NB4 (cell line): ENCODE results near the gene PA2G4.
"Not testable (repeated sequence)": the region's sequence is repeated elsewhere in the genome, so short reads cannot be mapped to it uniquely, and the experiment has no call there.

Source experiments
- DNase-seq: peaks from one replicate; pipeline ENCODE4 v3.0.0; 2010; ENCODE audit warnings: low read depth
- H3K4me3 ChIP-seq: one replicate; pipeline ENCODE4 v1.5.1; 2011; ENCODE audit warnings: mild to moderate bottlenecking, low read depth, low read length, moderate library complexity
- CTCF ChIP-seq: IDR thresholded peaks from one replicate; pipeline ENCODE4 v1.5.1; 2012; ENCODE audit warnings: low read depth, low read length
- MYC ChIP-seq: IDR thresholded peaks from 2 replicates; pipeline ENCODE4 v1.6.1; 2011; ENCODE audit warnings: low read depth, low read length
- POLR2A ChIP-seq: IDR thresholded peaks from 2 replicates; pipeline ENCODE4 v1.6.1; 2011; ENCODE audit warnings: mild to moderate bottlenecking; ENCODE audit not compliant: insufficient read length; ENCODE audit errors: extremely low read depth
- TF ChIP-seq, protein P1 (sequence below): IDR thresholded peaks from 2 replicates; pipeline ENCODE4 v1.6.1; 2011; ENCODE audit warnings: low read depth, low read length

Gene PA2G4

DNA sequence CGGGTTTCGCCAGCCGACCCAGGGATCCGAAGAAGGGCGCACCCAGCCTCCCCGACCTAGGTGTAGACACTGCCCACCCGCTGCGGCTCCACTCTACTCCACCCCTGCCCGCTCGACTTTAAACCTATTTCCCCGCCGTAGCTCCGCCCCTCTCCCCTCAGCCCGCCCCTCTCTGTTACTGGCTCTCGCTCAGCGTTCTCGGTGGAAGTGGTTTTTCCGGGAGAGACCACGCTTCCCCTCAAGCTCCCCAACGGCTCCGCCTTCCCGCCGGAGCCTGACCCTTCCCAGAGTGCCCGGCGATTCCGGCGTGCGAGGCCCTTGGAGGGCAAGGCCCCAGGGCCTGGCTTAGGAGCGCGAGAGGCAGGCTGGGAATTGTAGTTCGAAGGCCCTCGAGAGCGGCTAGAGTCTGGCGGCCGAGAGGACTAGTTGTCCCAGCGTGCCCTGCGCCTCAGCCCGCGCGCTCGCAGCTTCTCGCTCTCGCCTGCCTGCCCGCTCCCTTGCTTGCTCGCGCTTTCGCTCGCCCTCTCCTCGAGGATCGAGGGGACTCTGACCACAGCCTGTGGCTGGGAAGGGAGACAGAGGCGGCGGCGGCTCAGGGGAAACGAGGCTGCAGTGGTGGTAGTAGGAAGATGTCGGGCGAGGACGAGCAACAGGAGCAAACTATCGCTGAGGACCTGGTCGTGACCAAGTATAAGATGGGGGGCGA, at the start of gene PA2G4:
PA2G4 (plus strand) TSS at position 451 of the 706 bp plus-strand sequence; CDS start at position 630, 179 bp downstream.
- peak; percentile 72 for TF ChIP-seq POLR2A
- TF ChIP-seq MYC, result peak; percentile 93
- TF ChIP-seq, protein P1, sequence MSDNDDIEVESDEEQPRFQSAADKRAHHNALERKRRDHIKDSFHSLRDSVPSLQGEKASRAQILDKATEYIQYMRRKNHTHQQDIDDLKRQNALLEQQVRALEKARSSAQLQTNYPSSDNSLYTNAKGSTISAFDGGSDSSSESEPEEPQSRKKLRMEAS, result peak; percentile 87
- no peak for TF ChIP-seq CTCF
- peak within 1 kb of the TSS; percentile 100 for H3K4me3 ChIP-seq
- DNase-seq, result peak; percentile 100

GRCh38 chr12:56059964-56060363, 44.4 kb upstream of the PA2G4 start:
- H3K4me3 ChIP-seq, DNase-seq: not testable (repeated sequence)

- DNase-seq, result no peak
- H3K4me3 ChIP-seq, result no peak overlapping the region
- TF ChIP-seq, protein P1, result no peak
- TF ChIP-seq MYC (no peak), POLR2A (no peak), CTCF (no peak)
Observed at GRCh38 chr12:56061982-56062381, 42.4 kb upstream of the PA2G4 start.

DNA sequence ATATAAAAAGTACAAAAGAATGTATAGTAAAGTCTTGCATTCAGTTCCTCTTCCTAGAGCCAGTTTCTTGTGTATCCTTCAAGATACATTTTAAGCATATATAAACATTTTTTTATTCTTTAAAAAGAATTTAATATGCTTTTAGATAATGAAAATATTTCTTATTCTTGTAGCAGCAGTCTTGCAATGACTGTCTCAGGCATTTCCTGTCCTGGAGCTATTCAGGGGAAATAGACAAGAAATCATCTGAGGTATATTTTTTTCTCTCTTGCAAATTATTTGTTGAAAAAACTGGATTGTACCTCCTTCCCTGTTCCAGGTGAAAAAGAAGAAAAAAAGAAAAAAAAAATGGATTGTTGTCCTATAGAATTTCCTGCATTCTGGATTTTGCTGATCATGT, 41.4 kb upstream of the PA2G4 start:
- TF ChIP-seq CTCF, result no peak
- no peak for TF ChIP-seq MYC
- TF ChIP-seq, protein P1, result no peak
- no peak for TF ChIP-seq POLR2A
- no peak overlapping the region for H3K4me3 ChIP-seq
- no peak for DNase-seq

- DNase-seq, result no peak
- TF ChIP-seq, protein P1, result no peak
- TF ChIP-seq MYC (no peak), CTCF (no peak), POLR2A (no peak)
- H3K4me3 ChIP-seq, result no peak overlapping the region
Observed at GRCh38 chr12:56071648-56072047, 32.7 kb upstream of the PA2G4 start.

DNA sequence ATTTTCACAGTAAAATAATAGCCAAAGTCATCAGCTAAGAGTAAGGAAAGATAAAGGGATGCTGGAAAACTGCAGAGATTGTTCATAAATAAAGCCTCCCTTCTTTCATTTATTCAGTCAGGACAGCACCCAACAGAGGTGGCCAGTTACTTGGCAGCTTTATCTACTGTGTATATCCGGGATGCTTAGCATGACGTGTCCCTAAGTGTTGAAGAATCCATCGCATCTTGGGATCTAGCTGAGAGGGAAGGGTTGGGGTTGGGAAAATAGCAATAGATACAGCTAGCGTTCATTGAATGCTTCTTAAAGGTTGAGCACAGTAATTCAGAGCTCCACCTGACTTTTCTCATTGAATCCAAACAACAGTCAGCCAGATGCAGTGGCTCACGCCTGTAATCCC, 30.0 kb upstream of the PA2G4 start:
- DNase-seq, result no peak
- no peak for TF ChIP-seq MYC
- TF ChIP-seq, protein P1, result no peak
- no peak overlapping the region for H3K4me3 ChIP-seq

GRCh38 chr12:56077966-56078365, 26.4 kb upstream of the PA2G4 start:
- not testable (repeated sequence) for DNase-seq, H3K4me3 ChIP-seq

GRCh38 chr12:56078427-56078826, 25.9 kb upstream of the PA2G4 start:
- no peak overlapping the region for H3K4me3 ChIP-seq
- TF ChIP-seq, protein P1, result no peak
- no peak for TF ChIP-seq MYC
- no peak for TF ChIP-seq CTCF
- no peak for TF ChIP-seq POLR2A
- no peak for DNase-seq
